Amniotic epithelial cell (primary cell): Measurements from ENCODE around the gene SLC66A1.

ENCODE experiments used
- DNase-seq: peaks from one replicate; pipeline ENCODE4 v3.0.0-alpha.2; 2010; ENCODE audit warnings: low read depth

SLC66A1 gene

GRCh38 chr1:19305880-19306279 lies 6.2 kb upstream of the SLC66A1 start:
- DNase-seq, result no peak

- DNase-seq, result no peak
These were observed 5.2 kb upstream of the SLC66A1 start for GRCh38 chr1:19306941-19307340.

DNA sequence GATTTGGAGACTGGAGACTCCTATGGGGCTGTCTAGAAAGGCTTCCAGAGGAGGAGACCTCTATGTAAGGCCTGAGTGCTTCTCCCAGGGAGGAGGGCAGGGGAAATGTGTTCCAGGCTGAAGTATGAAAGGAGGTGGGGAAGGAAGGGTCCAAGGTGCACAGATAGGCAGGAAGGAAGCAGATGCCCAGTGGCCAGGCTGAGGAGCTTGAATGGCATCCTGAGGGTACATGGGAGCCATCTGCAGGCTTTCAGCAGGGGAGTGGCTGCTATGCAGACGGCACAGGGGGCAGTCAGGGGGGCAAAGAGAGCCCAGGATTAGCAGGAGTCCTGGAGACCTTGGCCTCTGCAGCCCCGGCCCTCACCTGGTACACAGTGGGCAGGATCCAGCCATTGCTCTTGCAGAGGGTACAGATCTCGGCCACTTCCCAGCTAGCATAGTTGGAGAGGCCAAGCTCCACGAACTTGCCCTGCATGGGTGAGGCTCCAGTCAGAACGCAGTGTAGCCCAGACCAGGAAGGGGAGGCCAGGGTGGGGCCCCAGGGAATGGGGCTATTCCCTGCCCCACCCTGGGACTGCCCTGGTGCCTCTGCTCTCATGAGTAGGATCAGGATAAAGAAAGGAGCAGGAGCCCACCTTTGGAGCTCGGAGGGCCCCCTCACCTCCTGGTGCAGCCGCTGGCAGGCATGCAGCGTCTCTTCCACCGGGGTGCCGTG lies 4.2 kb upstream of the SLC66A1 start:
- no peak for DNase-seq

- DNase-seq, result no peak
These were observed 3.6 kb upstream of the SLC66A1 start for GRCh38 chr1:19308509-19308907.

GRCh38 chr1:19309123-19309813 lies 2.9 kb upstream of the SLC66A1 start:
- DNase-seq, result peak; percentile 54

DNA sequence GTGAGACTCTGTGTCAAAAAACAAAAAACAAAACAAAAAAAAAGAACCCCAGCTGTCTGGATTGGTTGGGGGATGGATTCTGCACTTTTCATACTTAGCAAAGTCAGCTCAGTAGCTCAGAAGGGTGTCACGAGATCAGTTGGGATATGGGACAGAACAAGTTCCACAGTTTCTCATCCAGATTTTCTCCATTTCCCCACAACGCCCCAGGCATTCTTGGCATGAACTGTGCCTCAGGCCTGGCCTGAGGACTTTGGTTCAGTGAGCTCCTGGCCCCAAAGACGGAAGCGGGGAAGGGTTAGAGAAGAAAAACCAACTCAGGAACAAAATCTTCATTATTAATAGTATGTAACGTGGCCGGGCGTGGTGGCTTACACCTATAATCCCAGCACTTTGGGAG lies 2.1 kb upstream of the SLC66A1 start:
- no peak for DNase-seq

DNA sequence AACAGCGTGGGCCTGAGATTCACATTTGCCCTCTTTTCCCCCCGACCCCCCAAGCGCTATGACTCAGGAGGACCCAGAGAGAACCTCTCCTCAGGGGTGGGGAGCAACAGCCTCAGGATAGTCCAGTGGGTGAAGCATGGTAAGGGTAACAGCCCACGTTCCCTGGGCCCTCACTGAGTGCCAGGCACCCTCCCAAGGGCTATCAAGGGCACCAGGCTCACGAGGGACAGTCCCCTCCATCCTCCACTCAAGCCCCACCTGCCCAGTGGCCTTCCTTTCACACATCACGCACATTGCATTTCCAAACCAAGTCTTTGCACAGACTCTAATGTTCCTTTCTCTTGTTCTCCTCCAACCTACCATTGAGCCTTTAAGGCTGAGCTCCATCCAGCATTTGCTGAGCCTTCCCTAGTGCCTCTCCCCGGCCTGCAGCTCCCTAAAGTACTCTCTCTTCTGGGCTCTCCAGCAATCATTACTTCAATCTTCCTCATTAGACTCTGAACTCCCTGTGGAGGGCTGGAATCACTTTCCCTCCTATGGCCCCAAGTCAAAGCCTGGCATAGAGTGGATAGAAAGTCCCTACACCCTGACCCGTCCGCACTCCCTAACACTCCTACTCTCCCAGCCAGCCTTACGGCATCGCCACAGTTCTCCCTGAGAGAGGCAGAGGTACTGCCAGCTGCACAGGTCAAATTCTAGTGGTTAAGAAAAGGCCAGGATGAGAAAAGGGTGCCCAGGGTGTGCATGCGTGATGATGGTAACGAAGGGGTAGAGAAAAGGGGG lies 1.2 kb upstream of the SLC66A1 start:
- DNase-seq, result no peak

- no peak for DNase-seq
These were observed 609 bp upstream of the SLC66A1 start for GRCh38 chr1:19311503-19311930.

GRCh38 chr1:19312782-19313635 lies 883 bp downstream of the SLC66A1 start:
- DNase-seq, result peak; percentile 30

DNA sequence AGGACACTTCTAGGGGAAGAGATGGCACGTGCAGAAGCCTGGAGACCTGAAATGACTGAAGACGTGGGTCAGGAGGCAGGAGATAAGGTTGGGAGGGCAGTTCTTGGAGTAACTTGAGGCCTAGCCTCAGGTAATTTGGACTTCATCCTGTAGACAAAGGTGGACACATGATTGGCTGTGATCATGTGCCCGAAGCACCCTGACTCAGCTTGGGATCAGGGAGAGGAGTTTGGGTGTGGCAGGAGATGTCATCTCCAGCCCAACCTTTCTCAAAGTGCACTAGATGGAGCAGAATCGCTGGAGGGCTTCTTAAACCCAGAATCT lies 1.5 kb downstream of the SLC66A1 start:
- DNase-seq, result no peak

DNA sequence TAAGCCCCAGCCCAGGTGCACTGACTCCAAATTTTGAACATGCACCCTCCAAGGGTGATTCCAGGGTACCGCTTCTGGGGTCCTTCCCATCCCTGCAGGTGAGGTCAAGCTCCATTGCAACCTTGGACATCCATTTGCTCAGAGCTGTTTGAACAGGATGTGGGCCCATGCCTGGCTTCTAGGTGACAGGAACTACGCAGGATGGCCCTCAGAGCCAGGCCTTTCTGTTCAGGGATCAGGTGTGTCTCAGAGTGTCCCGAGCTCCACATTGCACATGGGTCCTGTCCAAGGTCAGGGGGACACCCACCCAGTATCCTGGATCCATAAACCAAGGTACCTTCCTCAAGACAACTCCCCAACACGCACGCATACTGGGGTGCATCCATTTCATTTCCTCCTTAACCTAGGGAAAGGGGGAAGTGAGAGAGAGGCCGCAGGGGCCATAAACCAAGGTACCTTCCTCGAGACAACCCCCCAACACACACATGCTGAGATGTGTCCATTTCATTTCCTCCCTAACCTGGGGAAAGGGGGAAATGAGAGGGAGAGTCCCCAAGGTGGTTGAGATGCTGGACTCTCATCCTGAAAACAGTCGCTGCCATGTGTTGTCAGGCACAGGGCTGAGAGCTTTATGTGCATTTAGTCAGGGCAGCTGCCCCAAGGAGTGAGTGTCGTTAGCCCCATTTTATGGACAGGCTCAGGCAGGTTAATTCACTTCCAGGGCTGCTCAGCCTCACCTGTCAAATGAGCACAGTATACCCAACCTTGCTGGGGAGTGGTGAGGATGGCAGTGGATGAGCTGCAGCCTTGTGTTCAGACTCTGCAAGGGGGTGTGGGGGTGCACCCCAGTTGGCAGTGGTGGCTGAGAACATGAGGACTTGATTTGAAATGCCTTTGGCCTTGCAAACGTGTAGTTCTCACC lies 2.1 kb downstream of the SLC66A1 start:
- no peak for DNase-seq

- DNase-seq, result peak; percentile 54
These were observed 3.5 kb downstream of the SLC66A1 start for GRCh38 chr1:19315378-19316198.

DNA sequence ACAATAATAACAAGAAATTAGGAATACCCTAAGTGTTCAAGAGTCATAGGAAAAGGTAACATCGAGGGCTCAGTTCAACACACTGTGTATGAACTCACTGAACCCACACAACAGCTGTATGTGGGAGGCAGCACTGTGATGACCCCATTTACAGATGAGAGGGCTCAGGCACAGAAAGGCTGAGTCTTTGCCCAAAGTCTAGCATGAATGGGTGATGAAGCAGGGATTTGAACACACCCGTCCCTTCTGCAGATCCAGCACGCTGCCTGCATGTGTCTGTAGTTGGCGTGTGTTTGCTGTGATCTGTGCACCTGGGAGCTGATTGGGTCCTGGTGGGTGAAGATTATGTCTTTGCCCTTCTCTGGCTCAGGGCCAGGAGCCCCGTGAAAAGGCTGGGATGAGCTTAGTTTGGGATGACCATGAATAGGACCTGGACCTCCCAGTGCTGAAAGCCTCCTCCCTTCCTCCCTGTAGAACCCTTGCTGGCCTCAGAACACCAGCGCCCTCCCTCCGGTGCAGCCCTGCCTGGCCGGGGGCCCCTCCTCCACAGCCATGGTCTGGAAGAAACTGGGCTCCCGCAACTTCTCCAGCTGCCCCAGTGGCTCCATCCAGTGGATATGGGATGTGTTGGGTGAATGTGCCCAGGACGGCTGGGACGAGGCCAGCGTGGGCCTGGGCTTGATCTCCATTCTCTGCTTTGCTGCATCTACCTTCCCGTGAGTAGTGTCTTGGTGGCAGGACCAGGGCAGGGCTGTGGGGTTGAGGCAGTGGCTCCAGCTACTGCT lies 5.2 kb downstream of the SLC66A1 start:
- DNase-seq, result no peak

GRCh38 chr1:19319196-19319595 lies 7.1 kb downstream of the SLC66A1 start:
- DNase-seq, result no peak

- DNase-seq, result peak; percentile 31
These were observed 8.9 kb downstream of the SLC66A1 start for GRCh38 chr1:19321071-19321470.

- DNase-seq, result no peak
These were observed 10.4 kb downstream of the SLC66A1 start for GRCh38 chr1:19322481-19322880.

DNA sequence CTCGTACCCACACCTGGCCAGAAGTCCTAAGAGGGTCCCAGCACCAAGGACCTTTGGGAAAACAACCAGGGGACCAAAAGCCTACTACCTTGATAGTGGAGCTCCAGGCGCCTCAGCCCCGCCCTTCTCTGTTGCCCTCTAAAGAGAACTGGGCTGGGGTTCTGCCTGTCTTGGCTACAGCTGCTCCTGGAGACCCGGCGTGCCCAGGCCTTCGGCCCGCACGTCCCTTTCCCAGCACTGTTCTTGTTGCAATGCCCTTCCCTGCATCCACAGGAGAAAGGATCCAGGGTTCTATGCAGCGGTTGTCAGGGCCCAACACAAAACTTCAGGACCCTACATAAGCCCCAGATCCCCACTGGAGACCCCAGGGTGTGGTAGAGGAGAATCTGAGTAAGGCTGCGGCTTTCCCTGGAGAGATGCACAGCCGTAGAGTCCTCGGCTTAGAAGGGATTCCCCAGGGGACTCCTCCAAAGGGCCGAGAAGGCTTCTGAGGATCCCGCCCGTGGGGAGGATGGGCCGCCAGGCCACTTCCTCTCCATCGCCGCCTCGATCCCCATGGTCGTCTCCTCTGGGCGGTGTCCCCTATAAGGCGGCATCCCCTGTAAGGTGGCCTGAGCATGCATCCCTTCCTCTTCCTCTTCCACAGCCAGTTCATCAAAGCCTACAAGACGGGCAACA lies 12.0 kb downstream of the SLC66A1 start:
- no peak for DNase-seq

GRCh38 chr1:19324665-19324990 lies 12.5 kb downstream of the SLC66A1 start:
- DNase-seq, result no peak
